Measurements from ENCODE around the gene PDE4A.

DNA sequence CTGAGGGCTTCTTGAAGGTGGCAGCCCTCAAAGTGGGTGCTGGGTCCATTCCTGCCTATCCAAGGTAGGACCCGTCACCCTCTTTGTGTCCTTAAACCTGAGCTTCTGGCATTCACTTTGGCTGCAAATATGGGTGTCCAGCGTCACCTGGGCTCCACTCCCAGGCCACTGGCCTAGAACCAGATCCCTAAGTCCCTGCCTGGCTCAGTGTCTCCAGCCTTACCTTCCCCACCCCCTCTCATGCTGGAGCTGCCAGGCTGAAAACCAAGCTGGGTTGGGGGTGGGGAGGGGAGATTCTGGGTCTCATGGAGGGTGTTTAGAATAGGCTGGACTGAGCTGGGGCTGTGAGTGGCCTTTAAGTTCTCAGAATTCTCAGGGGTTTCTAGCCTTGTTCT, 12.4 kb downstream of the PDE4A start:
- TF ChIP-seq, protein P1, sequence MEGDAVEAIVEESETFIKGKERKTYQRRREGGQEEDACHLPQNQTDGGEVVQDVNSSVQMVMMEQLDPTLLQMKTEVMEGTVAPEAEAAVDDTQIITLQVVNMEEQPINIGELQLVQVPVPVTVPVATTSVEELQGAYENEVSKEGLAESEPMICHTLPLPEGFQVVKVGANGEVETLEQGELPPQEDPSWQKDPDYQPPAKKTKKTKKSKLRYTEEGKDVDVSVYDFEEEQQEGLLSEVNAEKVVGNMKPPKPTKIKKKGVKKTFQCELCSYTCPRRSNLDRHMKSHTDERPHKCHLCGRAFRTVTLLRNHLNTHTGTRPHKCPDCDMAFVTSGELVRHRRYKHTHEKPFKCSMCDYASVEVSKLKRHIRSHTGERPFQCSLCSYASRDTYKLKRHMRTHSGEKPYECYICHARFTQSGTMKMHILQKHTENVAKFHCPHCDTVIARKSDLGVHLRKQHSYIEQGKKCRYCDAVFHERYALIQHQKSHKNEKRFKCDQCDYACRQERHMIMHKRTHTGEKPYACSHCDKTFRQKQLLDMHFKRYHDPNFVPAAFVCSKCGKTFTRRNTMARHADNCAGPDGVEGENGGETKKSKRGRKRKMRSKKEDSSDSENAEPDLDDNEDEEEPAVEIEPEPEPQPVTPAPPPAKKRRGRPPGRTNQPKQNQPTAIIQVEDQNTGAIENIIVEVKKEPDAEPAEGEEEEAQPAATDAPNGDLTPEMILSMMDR (IDR thresholded peaks at IDR 0.05; ENCODE audit: low read length) = no peak
- TF ChIP-seq EZH2 (IDR thresholded peaks at IDR 0.05; ENCODE audit: borderline replicate concordance, low read length) = no peak
